ENCODE results near the gene MBOAT1.

The MBOAT1 gene

DNA sequence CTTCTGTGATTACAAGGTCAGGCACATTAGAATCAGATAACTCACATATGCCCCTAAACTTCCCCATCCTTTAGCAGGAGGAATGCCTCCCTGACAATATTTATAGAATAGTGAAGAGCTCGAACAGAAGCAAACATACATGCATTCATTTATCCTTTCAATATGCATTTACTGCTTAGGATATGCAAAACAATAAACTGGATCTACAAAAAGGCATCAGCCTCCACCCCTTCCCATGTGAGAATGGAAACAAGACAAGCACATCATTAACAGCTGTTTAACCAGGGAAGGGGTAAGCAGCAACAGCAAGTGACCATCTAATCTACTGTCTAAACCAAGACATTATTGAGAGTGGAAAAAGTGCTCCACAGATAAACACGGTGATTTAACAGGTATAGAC lies 107.6 kb downstream of the MBOAT1 start:
- no peak for TF ChIP-seq GATA3 (IDR thresholded peaks at IDR 0.05; ENCODE audit: low read depth, low read length)
- no peak for TF ChIP-seq GATA2 (IDR thresholded peaks at IDR 0.05; ENCODE audit: low read depth, low read length)

DNA sequence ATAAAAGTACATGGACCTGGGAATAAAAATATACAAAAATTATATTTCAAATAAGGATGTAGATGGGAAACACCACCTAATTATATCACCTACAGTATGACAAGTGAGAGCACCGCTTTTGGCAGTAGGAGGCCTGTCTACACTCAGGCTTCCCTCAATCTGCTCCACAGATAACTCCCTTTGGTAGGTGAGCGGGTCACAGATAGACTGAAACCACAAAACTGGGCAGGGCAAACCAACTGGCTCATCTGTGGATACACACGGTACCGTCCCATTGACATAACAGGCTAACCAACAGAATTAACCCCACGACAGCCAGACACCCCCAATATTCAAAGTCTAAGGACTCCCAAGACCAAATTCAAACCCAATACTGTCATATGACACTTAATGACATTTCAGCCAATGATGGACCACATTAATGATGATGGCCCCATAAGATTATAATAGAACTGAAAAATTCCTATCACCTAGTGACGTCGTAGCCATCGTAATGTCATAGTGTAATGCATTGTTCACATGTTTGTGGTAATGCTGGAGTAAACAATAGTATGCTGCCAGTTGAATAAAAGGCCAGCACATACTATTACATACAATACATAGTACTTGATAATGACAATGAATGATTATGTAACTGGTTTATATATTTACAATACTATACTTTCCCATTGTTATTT lies 109.7 kb downstream of the MBOAT1 start:
- TF ChIP-seq GATA3 (IDR thresholded peaks at IDR 0.05; ENCODE audit: low read depth, low read length) (no peak), GATA2 (IDR thresholded peaks at IDR 0.05; ENCODE audit: low read depth, low read length) (no peak)

- TF ChIP-seq GATA3 (IDR thresholded peaks at IDR 0.05; ENCODE audit: low read depth, low read length) (no peak), GATA2 (IDR thresholded peaks at IDR 0.05; ENCODE audit: low read depth, low read length) (no peak)
Measured at GRCh38 chr6:20099156-20099555, 113.1 kb downstream of the MBOAT1 start.

DNA sequence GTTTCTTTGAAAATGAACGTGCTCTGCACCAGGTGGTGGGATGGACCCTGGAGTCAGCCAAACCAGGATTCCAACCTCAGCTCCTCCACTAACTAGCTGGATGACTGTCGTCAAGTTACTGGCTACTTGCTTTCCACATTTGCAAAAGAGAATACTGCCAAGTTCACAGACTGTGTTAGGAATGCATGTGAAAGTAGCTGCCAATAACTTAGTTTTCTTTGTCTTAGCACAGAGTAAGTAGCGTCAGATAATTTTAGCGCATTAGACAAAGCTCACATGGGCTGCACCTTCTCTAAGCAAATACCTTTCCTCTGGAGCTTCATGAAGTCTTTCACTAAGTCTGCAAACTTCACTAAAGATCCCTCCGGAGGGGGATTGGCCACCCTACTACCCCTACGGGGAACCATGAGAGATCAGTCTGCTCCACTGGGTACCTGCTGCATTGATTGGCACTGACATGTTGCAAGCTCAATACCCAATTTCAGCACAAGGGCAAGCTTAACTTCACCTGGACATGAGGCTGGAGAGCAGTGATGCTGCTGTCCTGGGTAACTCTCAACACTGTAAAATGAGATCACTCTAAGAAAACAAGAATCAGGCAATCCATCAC lies 113.9 kb downstream of the MBOAT1 start:
- no peak for TF ChIP-seq GATA2 (IDR thresholded peaks at IDR 0.05; ENCODE audit: low read depth, low read length)
- no peak for TF ChIP-seq GATA3 (IDR thresholded peaks at IDR 0.05; ENCODE audit: low read depth, low read length)

GRCh38 chr6:20096536-20096935 lies 115.7 kb downstream of the MBOAT1 start:
- TF ChIP-seq GATA3 (IDR thresholded peaks at IDR 0.05; ENCODE audit: low read depth, low read length) = no peak
- TF ChIP-seq GATA2 (IDR thresholded peaks at IDR 0.05; ENCODE audit: low read depth, low read length) = no peak

DNA sequence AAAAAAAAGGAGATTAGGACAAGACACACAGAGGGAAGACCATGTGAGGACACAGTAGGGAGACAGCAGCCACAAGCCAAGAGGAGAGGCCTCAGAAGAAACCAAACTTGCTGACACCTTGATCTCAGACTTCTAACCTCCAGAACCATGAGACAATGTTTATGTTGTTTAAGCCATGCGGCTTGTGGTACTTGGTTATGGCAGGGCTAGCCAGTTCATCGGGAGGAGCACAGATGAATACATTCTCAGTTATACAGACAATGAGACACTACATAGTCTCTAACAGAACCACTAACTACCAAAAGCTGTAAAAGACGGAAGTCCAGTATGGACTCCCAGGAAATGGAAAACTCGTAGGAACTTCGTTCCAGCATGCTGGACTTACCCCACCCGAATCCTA lies 116.8 kb downstream of the MBOAT1 start:
- no peak for TF ChIP-seq GATA3 (IDR thresholded peaks at IDR 0.05; ENCODE audit: low read depth, low read length)
- TF ChIP-seq GATA2 (IDR thresholded peaks at IDR 0.05; ENCODE audit: low read depth, low read length) = no peak

GRCh38 chr6:20092071-20092566 lies 120.2 kb downstream of the MBOAT1 start:
- TF ChIP-seq GATA3 (IDR thresholded peaks at IDR 0.05; ENCODE audit: low read depth, low read length) = no peak
- TF ChIP-seq GATA2 (IDR thresholded peaks at IDR 0.05; ENCODE audit: low read depth, low read length) = no peak

DNA sequence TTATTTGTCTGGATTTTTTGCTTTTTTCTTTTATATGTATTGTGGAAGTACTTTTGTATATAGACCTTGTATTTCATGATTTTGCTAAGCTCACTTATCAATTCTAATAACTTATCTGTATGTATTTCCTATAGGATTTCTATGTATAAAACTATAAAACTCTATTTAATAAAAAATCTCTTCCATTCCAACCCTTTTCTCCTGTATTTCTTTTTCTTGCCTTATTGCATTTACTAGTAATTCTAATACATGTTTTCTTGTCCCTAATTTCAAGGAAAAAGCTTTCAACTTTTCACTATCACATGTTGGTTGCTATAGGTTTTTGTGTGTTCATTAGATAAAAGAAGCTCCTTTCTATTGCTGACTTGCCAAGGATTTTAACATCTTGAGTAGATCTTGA lies 125.3 kb downstream of the MBOAT1 start:
- TF ChIP-seq GATA3 (IDR thresholded peaks at IDR 0.05; ENCODE audit: low read depth, low read length) = no peak
- no peak for TF ChIP-seq GATA2 (IDR thresholded peaks at IDR 0.05; ENCODE audit: low read depth, low read length)

- TF ChIP-seq GATA3 (IDR thresholded peaks at IDR 0.05; ENCODE audit: low read depth, low read length) (no peak), GATA2 (IDR thresholded peaks at IDR 0.05; ENCODE audit: low read depth, low read length) (no peak)
Measured at GRCh38 chr6:20085817-20086216, 126.5 kb downstream of the MBOAT1 start.

- no peak for TF ChIP-seq GATA3 (IDR thresholded peaks at IDR 0.05; ENCODE audit: low read depth, low read length)
- TF ChIP-seq GATA2 (IDR thresholded peaks at IDR 0.05; ENCODE audit: low read depth, low read length) = no peak
Measured at GRCh38 chr6:20084411-20084810, 127.9 kb downstream of the MBOAT1 start.

GRCh38 chr6:20071998-20072397 lies 140.3 kb downstream of the MBOAT1 start:
- TF ChIP-seq GATA2 (IDR thresholded peaks at IDR 0.05; ENCODE audit: low read depth, low read length) = no peak
- TF ChIP-seq GATA3 (IDR thresholded peaks at IDR 0.05; ENCODE audit: low read depth, low read length) = no peak

DNA sequence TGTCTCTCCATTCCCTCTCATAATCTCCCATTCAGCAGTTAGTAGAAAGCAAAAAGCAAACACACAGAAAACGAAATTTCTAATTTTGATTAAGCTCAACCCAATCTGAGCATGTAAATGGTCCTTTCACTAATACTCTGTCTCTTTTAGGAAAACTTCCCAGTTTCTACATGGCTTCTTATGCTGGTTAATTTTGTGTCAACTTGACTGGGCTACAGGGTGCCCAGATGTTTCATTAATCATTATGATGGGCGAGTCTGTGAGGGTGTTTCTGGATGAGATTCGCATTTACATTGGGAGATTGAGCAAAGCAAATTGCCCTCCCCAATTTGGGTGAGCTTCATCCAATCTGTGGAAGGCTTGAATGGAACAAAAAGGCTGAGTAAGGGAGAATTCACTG lies 142.2 kb downstream of the MBOAT1 start:
- TF ChIP-seq GATA2 (IDR thresholded peaks at IDR 0.05; ENCODE audit: low read depth, low read length) (no peak), GATA3 (IDR thresholded peaks at IDR 0.05; ENCODE audit: low read depth, low read length) (no peak)

DNA sequence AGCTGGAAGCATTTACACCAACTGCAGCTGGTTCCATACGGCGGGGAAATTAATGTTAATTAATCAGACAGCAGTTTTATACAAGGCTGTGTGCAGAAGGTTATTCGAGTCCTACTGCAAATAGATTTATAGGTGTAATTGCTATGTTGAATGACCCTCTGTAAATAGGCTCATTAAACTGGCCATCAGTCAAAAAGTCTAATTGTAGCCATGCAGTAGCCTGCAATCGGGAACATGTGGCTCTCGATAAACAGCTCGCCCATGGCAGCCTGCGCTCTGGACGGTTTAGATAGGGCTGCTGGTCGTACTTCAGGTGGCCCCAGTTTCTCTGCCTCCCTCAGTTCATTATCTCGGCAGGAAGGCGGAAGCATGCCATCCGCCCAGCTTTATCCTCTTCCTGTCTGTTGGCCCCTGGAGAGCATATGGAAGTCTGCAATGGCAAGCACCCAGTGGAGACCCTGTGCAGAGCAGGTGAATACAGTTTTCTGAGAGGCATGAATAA lies 143.2 kb downstream of the MBOAT1 start:
- TF ChIP-seq GATA3 (IDR thresholded peaks at IDR 0.05; ENCODE audit: low read depth, low read length) (no peak), GATA2 (IDR thresholded peaks at IDR 0.05; ENCODE audit: low read depth, low read length) (no peak)

- TF ChIP-seq GATA2 (IDR thresholded peaks at IDR 0.05; ENCODE audit: low read depth, low read length) = no peak
Measured at GRCh38 chr6:20068421-20068988, 143.8 kb downstream of the MBOAT1 start.

GRCh38 chr6:20061952-20062351 lies 150.3 kb downstream of the MBOAT1 start:
- TF ChIP-seq GATA2 (IDR thresholded peaks at IDR 0.05; ENCODE audit: low read depth, low read length) = no peak
- TF ChIP-seq GATA3 (IDR thresholded peaks at IDR 0.05; ENCODE audit: low read depth, low read length) = no peak

Data from SH-SY5Y (cell line).